Activated CD4-positive, alpha-beta T cell treated with anti-CD3 and anti-CD28 coated beads, Interleukin-2, amount 50 U/mL, for 48 hours (primary cell): ENCODE measurements around the gene CLN5.
"Not testable (repeated sequence)": the region's sequence is repeated elsewhere in the genome, so short reads cannot be mapped to it uniquely, and the experiment has no call there.

ENCODE experiments used
- DNase-seq, 2 experiments: peaks; one replicate each; pipeline ENCODE4 v3.0.0-alpha.2; 2020

The CLN5 gene

DNA sequence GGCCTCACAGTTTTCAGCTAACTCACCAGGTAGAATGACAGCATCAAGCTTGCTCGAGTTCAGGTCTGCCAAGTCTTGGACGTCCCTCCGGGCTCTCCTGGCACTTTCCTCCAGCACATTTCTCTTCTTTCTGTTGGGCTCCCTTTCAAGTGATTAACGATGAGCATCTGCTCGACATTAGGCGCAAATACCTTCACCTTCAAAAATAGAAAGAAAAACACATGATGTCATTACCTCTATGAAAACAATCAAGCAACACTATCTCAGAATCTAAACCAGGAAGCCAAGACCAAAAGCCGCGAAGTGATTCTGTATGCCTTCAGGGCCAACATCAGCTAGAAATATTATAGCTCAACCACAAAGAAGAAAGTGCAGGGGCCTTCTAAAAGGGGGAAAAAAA lies 15.4 kb upstream of the CLN5 start:
- DNase-seq = no peak

DNA sequence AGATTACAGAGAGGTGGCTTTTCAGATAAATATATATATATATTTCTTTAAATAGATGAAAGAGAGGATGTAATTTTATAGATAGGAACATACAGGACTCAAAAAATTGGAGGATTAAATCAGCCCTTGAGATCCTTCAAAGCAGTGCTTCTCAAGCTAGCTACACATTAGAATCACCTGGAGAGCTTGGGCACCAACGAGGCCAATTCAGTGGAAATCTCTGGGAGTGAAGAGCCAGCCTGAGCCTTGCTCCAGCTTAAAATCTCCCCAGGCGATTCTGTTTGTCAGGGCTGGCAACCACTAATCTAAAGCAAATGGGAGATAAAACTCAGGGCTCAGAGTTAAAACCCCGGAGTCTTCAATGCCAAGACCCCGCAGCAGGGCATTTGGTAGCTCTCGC lies 15.0 kb upstream of the CLN5 start:
- no peak for DNase-seq

DNA sequence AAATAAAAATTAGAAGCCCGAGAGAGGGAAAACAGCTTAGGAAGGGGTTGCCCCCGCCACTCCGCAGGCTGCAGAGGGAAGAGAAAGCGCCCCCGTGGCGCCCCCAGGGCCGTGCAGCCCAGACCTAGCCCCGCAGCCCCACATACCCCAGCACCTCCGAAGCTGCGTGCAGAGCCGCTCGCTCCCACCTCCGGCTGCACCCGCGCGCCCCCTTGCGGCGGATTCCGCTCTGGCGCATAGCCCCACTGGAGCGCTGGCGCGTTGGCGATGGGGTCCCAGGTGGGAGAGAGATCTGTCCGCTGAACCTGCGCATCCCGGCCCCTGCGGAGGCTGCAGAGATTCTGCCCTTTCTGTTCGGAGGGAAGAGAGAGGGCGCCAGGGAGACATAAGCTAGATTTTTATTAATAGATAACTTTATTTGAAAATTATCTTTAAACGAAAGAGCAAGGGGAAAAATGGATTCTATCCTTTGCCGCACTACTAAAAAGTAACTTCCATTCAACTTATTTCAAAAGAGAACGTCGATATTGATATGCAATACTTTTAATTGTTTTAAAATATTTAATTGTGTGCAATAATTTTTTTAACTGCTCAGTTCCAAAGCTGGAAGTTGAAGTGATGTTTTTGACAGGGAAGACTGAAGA lies 11.7 kb upstream of the CLN5 start:
- peak; percentile 91 to 92 for DNase-seq

DNA sequence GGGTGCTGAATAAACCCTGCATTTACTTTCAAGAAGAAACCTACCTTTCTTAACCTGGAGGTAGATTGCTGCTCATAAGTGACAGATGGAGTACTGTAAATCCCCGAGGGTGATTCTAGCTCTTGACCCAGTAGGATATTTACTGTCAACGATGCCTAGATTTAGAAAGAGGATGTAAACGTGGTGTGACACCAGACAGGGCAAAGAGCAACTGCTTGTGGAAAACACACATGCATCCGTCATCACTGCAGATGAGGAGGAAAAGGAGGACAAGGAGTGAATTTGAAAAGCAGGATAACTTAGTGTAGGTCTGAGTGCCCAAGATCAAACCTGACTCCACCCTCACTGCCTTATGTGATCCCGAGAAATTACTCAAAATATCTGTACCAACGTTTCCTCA lies 9.8 kb upstream of the CLN5 start:
- no peak for DNase-seq

DNA sequence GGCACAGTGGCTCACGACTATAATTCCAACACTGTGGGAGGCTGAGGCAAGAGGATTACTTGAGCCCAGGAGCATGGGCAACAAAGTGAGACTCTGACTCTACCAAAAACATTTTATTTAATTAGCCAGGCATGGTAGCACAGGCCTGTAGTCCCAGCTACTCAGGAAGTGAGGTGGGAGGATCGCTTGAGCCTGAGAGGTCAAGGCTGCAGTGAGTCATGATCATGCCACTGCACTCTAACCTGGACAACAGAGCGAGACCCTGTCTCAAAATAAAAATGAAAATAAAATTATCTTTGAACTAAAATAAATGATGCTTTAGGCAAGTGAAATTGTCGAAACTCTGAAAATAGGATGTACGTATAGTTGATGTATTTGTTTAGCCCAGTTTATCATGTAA lies 8.2 kb upstream of the CLN5 start:
- no peak for DNase-seq

DNA sequence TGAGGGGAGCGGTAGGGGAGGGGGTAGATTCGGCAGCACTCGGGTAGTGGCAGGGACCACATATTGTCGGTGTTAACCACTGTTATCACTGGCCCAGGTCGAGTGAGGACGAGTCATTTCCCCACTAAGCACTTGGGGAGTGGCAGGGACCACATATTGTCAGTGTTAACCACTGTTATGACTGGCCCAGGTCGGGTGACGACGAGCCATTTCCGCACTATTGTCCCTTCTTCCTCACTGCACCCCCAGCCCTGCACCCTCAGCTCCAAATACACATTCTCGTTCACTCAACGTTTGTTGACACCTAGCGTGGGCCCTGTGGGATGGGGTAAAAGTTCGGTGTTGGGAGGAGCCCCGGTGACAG lies 467 bp upstream of the CLN5 start:
- DNase-seq = peak; percentile 69 to 75

DNA sequence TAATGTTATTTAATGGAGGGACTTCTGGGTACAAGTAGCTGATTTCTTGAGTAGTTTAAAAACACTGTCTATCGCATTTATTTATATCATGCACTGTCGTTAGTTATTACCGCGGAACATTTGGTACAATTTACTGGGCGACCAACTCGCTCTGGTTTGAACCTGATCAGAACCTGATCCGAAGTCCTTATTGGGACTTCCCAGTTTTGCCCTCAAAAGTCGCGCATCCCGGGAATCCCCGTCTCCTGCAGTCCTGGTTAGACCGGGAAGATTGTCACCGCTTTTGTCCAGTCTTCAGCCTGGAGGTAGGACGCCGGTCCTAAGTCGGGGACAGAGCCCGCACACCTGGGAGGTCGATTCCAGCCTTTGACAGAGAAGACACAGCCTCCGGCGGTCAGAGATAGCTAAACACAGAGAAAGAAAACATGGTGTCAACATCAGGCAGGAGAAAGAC lies 694 bp downstream of the CLN5 start:
- DNase-seq = peak; percentile 19 to 20

DNA sequence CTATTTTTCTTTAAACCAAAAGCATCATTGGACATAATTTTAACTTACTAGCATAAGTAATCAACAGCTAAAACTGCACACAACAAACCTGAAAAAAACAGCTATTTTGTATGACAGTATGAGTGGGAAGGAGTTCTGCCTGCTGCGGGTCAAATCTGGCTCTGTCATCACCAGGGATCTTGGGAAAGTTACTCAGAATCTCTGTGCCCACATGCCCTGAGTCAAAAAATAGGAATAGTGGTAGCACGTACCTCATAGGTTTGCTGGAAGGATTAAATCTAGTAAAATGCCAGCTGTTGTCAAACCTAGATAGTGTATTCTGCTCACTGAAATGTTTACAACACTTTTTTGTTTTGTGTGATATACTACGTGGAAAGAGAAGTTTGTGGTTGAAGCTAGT lies 1.1 kb downstream of the CLN5 start:
- no peak for DNase-seq

DNA sequence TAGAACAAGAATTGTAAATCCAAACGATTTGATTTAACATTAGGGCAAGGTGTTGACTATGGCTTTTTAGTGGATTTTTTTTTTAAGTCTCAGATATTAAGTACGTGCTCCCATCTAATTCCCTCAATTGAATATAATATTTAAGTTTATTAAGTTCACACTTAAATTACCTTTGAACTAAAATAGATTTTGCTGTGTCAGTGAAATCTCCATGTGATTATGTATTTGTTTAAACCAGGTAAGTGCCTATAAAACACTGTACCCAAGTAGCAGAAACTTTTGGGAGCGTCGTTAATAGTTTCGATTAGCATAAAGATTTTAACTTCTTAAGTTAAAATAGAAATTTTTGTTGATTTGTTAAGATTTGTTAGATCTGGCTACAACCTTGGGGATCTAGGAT lies 1.6 kb downstream of the CLN5 start:
- DNase-seq = no peak

DNA sequence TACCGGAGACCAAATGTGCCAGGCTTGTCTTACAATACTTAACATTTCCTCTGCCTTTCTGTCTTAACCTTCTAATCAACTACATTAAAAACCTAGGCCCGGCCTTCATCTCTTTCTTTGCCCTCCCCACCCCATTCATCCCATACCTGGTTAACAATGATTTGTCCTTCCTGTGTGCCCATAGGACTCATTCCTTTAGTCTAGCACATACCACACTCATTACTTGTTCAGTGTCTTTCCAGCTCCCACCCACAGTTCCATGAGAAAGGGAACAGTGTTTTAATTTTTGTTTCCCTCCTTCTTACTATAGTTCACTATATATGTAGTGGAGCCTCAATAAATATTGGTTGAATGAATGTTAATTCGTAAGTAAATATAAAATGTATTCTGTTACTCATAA lies 2.4 kb downstream of the CLN5 start:
- no peak for DNase-seq

DNA sequence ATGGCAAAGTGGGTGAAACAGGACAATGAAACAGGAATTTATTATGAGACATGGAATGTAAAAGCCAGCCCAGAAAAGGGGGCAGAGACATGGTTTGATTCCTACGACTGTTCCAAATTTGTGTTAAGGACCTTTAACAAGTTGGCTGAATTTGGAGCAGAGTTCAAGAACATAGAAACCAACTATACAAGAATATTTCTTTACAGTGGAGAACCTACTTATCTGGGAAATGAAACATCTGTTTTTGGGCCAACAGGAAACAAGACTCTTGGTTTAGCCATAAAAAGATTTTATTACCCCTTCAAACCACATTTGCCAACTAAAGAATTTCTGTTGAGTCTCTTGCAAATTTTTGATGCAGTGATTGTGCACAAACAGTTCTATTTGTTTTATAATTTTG lies 8.6 kb downstream of the CLN5 start:
- no peak for DNase-seq

DNA sequence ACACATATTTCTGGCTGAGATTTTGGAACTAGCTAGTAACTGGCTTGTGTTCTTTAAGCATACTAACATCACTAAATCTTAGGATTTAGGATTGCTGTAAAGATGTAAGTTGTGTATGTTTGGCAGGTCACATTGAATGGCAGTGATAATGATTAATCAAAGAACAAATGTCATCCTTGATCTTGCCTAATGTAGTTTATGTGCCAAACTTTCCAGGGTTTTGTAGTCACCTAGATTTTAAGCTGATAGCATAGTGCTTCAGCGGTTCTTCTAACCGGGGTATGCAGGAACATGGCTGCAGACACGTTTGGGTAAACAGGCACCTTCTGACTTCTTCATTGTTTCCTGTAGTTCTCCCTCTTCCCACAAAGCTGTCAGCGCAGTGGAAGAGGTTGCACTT lies 9.7 kb downstream of the CLN5 start:
- no peak for DNase-seq

DNA sequence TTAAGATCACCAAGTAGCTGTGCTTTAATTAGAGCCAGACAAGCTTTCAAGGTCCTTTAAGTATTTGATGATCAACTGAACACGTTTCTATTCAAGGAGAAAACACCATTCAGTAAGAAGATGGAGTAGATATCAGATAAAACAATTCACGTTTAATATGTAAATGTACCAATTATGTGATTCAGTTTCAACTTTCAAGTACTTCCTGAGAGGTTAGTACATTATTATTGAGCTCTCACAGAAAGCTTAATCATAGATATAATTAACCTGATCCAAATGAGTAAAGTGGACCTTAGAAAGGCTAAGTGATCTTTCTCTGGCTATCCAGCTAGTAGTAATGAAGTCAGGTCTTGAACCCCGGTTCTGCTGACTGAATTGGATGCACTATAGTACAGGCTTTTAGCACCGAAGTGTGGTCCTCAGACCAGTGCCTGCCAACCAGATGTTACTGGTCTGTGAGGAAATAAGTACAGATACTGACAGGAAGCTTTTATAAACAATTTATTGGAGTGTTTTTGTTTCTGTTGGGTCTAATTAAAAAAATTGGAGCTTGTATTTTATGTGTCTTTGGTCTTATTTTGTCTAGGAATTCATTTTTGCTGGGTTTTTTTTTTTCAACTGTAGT lies 10.2 kb downstream of the CLN5 start:
- DNase-seq = no peak

DNA sequence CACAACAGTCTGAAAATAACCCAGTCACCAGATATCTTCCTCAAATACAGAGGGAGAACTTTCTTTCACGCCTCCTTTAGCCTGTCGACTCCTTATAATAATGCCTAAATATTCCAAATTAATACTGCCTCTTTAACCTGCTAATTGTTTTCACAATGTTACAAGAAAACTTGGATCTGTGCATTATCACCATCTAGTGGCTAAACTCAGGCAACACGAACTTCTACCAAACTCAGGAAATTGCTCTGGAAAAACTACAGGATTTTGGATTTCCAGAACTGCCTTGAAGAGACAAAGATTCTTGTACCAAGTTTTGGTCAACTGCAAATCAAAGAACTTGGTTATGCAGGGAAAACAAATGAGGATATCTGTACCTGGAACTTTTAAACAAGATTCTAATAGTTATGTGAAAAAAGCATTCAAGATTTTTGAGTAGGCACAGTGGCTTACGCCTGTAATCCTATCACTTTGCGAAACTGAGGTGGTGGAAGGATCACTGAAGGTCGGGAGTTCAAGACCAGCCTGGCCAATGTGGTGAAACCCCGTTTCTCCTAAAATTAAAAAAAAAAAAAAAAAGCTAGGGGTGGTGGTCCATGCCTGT lies 10.8 kb downstream of the CLN5 start:
- no peak for DNase-seq

DNA sequence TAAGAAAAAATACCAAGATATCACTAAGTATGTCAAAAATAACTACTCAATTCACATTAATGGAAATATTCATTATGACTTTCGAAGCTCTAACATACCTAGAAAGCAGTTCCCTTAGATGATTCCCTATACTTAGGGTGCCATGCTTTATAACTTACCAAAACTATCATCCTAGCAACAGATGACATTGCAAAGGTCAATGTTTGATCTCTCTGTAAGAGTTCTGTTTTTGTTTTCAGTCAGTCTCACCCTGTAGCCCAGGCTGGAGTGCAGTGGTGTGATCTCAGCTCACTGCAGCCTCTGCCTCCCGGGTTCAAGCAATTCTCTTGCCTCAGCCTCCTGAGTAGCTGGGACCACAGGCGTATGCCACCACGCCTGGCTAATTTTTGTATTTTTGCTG lies 16.5 kb downstream of the CLN5 start:
- DNase-seq = not testable (repeated sequence)

DNA sequence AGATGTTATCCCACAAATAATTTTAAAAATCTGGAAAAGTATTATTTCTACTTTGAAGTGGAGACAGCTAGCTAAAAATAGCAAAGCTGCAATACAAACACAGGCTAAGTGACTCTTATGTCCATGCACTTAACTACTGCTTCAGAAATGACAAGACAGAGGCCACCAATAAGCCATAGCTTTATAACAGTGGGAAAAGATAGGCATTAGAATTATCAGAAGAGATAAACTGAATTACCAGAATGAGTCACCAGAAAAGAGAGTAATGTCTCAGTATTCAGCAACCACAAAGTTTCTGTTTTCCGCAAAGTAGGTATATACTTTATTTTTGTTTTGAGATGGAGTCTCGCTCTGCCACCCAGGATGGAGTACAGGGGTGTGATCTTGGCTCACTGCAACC lies 17.1 kb downstream of the CLN5 start:
- DNase-seq = peak in 1 of 2 experiments; percentile 24

DNA sequence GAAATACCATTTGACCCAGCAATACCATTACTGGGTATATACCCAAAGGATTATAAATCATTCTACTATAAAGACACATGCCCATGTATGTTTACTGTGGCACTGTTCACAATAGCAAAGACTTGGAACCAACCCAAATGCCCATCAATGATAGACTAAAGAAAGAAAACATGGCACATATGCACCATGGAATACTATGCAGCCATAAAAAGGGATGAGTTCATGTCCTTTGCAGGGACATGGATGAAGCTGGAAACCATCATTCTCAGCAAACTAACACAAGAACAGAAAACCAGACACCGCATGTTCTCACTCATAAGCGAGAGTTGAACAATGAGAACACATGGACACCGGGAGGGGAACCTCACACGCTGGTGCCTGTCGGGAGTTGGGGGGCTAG lies 17.8 kb downstream of the CLN5 start:
- DNase-seq = not testable (repeated sequence)

DNA sequence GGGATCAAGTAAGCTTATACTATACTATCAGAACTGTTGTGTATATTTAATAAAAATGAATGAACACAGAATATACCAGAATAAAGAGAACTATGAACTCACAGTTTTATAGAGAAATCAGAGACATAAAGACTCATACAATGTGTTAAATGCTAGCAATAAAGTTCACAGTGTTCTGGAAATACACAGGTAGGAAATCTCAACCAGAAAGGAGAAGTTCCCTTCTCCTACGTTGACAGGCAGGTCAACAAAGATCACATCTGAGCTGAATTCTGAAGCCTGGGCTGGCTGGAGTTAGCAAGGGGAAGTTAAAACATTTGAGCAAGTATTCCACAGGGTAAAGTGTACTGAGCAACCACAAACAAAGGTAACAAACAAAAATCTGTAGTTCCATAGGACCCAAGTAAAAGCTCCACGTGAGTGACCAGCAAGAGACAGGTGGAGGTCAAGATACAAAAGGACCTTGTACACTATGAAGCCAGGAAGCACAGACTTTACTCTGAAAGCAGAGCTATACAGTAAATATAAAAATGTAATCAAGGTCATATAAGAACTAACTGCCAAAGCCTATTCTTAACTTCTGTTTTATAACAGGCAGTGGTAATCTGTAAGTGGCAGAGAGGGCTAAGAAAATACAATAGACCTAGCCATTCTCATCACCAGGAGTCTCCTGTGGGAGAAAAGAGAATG lies 22.1 kb downstream of the CLN5 start:
- DNase-seq = no peak

DNA sequence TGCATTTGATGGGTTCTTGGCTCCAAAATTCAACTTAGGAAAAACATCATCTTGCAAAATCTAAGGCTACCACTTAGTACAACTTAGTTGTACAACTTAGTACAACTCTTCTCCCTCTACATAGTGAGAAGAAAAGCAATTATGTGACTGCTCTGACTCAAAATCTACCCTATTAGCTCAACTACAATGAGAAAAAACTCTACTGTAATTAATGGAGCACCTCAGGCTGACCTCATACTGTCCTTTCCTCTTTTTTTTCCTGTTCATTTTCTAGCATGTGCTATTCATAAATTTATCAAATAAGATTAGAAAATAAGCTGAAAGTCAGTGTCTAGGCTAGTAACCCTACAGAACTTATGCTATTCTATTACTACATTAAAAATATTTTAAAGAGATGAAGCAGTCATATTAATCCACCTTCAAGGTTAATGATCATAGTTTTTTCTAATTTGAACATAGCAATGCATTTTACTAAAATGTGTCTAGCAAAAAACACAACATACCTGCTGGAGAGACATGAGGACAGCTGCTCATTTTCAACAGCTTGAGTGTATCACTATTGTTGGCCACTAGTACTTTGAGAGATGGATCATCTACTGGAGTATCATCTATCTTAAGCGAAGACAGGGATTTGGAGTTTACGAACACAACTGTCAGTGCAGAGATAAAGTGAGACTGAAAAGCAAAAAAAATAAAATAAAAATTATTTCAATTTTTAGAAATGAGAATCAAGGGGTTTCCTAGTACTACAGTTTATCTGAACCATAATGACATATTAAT lies 23.2 kb downstream of the CLN5 start:
- DNase-seq = no peak

DNA sequence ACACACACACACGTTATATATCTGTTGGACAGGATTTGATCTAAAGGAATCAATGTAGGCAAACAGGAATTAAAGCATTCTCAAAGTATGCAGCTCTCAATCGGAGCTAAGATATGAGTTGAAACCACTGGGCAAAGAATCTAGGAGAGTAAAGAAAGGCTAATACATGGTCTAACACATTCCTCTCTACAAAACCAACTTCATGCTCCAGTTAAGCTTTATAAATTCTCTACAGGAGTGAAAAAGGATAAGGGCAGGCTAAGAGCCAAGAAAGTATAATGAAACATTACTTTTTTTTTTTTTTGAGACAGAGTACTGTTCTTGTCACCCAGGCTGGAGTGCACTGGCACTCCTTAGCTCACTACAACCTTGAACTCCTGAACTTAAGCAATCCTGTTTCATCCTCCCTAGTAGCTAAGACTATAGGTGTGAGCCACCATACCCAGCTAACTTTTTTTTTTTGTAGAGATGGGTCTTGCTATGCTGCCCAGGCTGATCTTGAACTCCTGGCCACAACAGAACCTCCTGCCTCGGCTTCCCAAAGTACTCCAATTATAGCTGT lies 24.5 kb downstream of the CLN5 start:
- DNase-seq = no peak

DNA sequence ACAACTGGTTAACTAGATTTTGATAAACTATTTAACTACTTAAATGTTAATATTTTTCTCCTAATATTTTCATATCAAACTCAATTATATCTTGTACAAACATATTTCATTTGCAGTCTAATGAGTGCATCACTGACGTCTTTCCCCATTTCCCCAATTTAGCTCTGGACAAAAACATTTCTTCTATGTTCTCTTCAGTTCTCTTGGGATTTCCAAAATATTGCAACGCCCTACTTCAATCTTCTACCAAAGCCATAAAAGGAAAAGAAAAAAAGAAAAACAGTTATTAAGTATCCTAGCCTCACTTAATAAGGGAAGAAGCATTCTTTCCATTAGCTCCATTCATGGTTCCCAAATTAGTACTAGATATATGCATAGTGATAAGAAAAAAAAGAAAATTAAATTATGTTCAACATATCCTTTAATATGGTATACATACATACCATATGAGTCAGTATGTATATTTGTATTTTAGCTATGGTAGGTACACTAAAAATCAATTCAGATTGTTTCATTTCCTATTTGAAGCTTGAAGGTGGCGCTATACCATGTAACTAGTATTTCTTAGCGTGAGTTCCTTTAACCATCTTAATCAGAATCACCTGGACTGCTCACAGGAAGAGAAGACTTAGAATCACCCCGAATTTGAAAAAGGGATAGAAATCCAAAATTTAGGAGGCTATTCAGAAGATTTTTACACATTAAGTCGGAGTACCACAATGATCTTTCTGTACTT lies 25.2 kb downstream of the CLN5 start:
- DNase-seq = no peak

DNA sequence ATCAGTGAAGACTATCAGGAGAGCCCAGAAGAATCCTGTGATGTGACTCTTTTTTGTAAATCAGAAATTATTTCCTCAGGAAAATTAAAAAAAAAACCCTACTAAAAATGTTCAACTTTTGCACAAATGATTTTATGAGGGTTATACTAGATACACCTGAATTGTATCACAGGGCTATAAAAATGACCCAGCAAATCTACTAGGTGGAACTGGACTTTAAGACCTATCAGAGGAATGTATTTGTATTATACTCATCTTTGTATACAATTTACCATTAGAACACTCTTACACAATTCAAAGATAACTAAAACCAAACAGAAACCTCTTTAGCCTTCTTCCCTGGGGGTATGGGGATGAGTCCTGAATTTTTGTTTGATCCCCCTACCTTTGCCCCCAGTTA lies 27.9 kb downstream of the CLN5 start:
- no peak for DNase-seq
